HepG2 (cell line): Measurements from ENCODE around the gene OR52B4. TPM values are rescaled to one million over a fixed set of nuclear protein-coding genes. Genes with fewer than 3 reads are reported as not detected.

ENCODE experiments used
- ATAC-seq: fragments of 200-7000 bp; cut with Tn5 transposase; 3 replicates; pipeline ENCODE4 v1.9.1; 2020; ENCODE audit warnings: mild to moderate bottlenecking, moderate library complexity
- BruUV-seq: library from RNA; stranded (reverse); fragments of 400-500 nt; replicated peaks from 2 replicates; lab custom pipeline; 2021; lab: Mats Ljungman, UMichigan
- CTCF ChIA-PET: fragments of 300-600 bp; formaldehyde crosslinking; extraction: SDS; loops from one replicate; lab custom pipeline; 2021; ENCODE audit warnings: low total read pairs, inconsistent platforms, low intra/inter-chr PET ratio; lab: Yijun Ruan, JAX
- POLR2A ChIA-PET: fragments of 350-600 bp; sonication (Branson Sonifier 250); formaldehyde crosslinking; loops from one replicate; lab custom pipeline; 2020; ENCODE audit warnings: antibody characterized with exemption, inconsistent platforms; lab: Yijun Ruan, JAX
- DNase-seq: peaks from one replicate; pipeline ENCODE4 v3.0.0-alpha.2; 2015; ENCODE audit warnings: low spot score
- FAIRE-seq: peaks from 3 replicates; lab custom pipeline; 2011; peaks lifted over from hg19 to GRCh38; lab: Jason Lieb, UNC
- H2AFZ ChIP-seq: one replicate; pipeline ENCODE4 v1.6.1; 2011; ENCODE audit warnings: low read length, inconsistent platforms
- H3K27ac ChIP-seq: fragments of 300-600 bp; 3 replicates; pipeline ENCODE4 v1.8.0; 2011; ENCODE audit warnings: mixed run types, mild to moderate bottlenecking, mixed read lengths, low read length, inconsistent platforms; ENCODE audit not compliant: insufficient read depth; ENCODE audit errors: extremely low read length
- H3K27me3 ChIP-seq, 2 experiments: fragments of 200-600 bp in 1 of 2; 2 replicates in 1 of 2; 3 replicates in 1 of 2; pipeline versions ENCODE4 v1.6.0 to v1.8.0; 2011; ENCODE audit warnings: low read length in 2 of 2, mild to moderate bottlenecking in 2 of 2, moderate library complexity in 2 of 2, inconsistent platforms in 1 of 2; ENCODE audit not compliant: insufficient read depth in 2 of 2, control insufficient read depth in 1 of 2
- H3K36me3 ChIP-seq, 2 experiments: fragments of 200-600 bp in 1 of 2; replicated peaks in 1 of 2; 2 replicates in 1 of 2; 3 replicates in 1 of 2; pipeline versions ENCODE4 v1.5.1 to v1.8.0; 2011; ENCODE audit warnings: low read length in 2 of 2, inconsistent platforms in 1 of 2; ENCODE audit not compliant: insufficient read depth in 2 of 2, control insufficient read depth in 1 of 2
- H3K4me1 ChIP-seq: 2 replicates; pipeline ENCODE4 v1.5.1; 2012; ENCODE audit warnings: low read length, inconsistent platforms; ENCODE audit not compliant: insufficient read depth
- H3K4me2 ChIP-seq: 2 replicates; pipeline ENCODE4 v1.6.0; 2011; ENCODE audit warnings: low read depth, low read length, inconsistent platforms
- H3K4me3 ChIP-seq, 3 experiments: fragments of 200-600 bp in 1 of 3; sonication (generic), shearing (Covaris generic) in 1 of 3; replicated peaks in 1 of 3; 2 replicates each; pipeline ENCODE4 v1.5.1; 2011 to 2016; ENCODE audit warnings: low read length in 3 of 3, inconsistent platforms in 2 of 3, low read depth in 2 of 3, mild to moderate bottlenecking in 2 of 3, control low read depth in 1 of 3, mixed read lengths in 1 of 3; ENCODE audit not compliant: insufficient read depth in 1 of 3
- H3K79me2 ChIP-seq: one replicate; pipeline ENCODE4 v1.6.1; 2011; ENCODE audit warnings: low read length, inconsistent platforms; ENCODE audit not compliant: insufficient read depth
- H3K9ac ChIP-seq: 2 replicates; pipeline ENCODE4 v1.6.0; 2011; ENCODE audit warnings: mild to moderate bottlenecking, low read depth, low read length, inconsistent platforms; ENCODE audit not compliant: insufficient read depth
- H3K9me3 ChIP-seq: 2 replicates; pipeline ENCODE4 v1.5.1; 2012; ENCODE audit warnings: mild to moderate bottlenecking, low read length
- H4K20me1 ChIP-seq: 2 replicates; pipeline ENCODE4 v1.6.0; 2011; ENCODE audit warnings: inconsistent platforms, mild to moderate bottlenecking, low read length, moderate library complexity; ENCODE audit not compliant: insufficient read depth
- DMAP1 ChIP-seq: IDR thresholded peaks from 2 replicates; pipeline ENCODE4 v1.6.1; 2016
- FIP1L1 ChIP-seq: fragments of 200-400 bp; formaldehyde crosslinking; IDR thresholded peaks from 2 replicates; pipeline ENCODE4 v1.6.1; 2018; ENCODE audit warnings: low read depth, mild to moderate bottlenecking, low read length, moderate library complexity, borderline replicate concordance; ENCODE audit not compliant: insufficient read depth
- KDM4B ChIP-seq: sonication (generic); formaldehyde crosslinking; IDR thresholded peaks from 2 replicates; pipeline ENCODE4 v1.4.0; 2020; ENCODE audit warnings: missing genetic modification reagents
- KDM5A ChIP-seq: fragments of 200-600 bp; sonication (generic); IDR thresholded peaks from 2 replicates; pipeline ENCODE4 v1.7.0; 2018; ENCODE audit warnings: antibody characterized with exemption, mild to moderate bottlenecking, low read length, borderline replicate concordance
- KDM5B ChIP-seq: sonication (generic); formaldehyde crosslinking; IDR thresholded peaks from 2 replicates; pipeline ENCODE4 v1.4.0; 2020; ENCODE audit warnings: missing genetic modification reagents, mild to moderate bottlenecking, borderline replicate concordance
- MAFG ChIP-seq: sonication (generic); formaldehyde crosslinking; IDR thresholded peaks from 2 replicates; pipeline ENCODE4 v1.5.1; 2020; ENCODE audit warnings: mild to moderate bottlenecking, missing genetic modification reagents
- MAZ ChIP-seq, 2 experiments: sonication (generic) in 1 of 2; formaldehyde crosslinking in 1 of 2; IDR thresholded peaks; 2 replicates each; pipeline versions ENCODE4 v1.5.0 to v1.6.1; 2012 to 2020; ENCODE audit warnings: low read depth in 2 of 2, mild to moderate bottlenecking in 2 of 2, borderline replicate concordance in 1 of 2, improper control_type of control experiment in 1 of 2, low read length in 1 of 2, missing genetic modification reagents in 1 of 2, moderate library complexity in 1 of 2
- MTF1 ChIP-seq: sonication (generic); formaldehyde crosslinking; IDR thresholded peaks from 2 replicates; pipeline ENCODE4 v1.5.0; 2020; ENCODE audit warnings: missing genetic modification reagents
- NR2C2 ChIP-seq: sonication (generic); formaldehyde crosslinking; IDR thresholded peaks from 2 replicates; pipeline ENCODE4 v1.4.0; 2020; ENCODE audit warnings: missing genetic modification reagents, mild to moderate bottlenecking, moderate library complexity, borderline replicate concordance
- NR3C1 ChIP-seq: sonication (generic); formaldehyde crosslinking; IDR thresholded peaks from 2 replicates; pipeline ENCODE4 v1.4.0; 2020; ENCODE audit warnings: missing genetic modification reagents
- POLR2A ChIP-seq, 2 experiments: IDR thresholded peaks; 2 replicates each; pipeline ENCODE4 v1.6.1; 2011; ENCODE audit warnings: low read depth in 2 of 2, low read length in 2 of 2, mild to moderate bottlenecking in 1 of 2, moderate library complexity in 1 of 2; ENCODE audit not compliant: insufficient read depth in 1 of 2
- SIX4 ChIP-seq: sonication (generic); formaldehyde crosslinking; IDR thresholded peaks from 2 replicates; pipeline ENCODE4 v1.4.0; 2020; ENCODE audit warnings: missing genetic modification reagents
- ZC3H13 ChIP-seq: sonication (generic); formaldehyde crosslinking; IDR thresholded peaks from 2 replicates; pipeline ENCODE4 v1.8.1; 2023; ENCODE audit warnings: mild to moderate bottlenecking, missing genetic modification reagents, moderate library complexity
- ZMAT5 ChIP-seq: sonication (generic); formaldehyde crosslinking; IDR thresholded peaks from 2 replicates; pipeline ENCODE4 v1.5.0; 2020; ENCODE audit warnings: mild to moderate bottlenecking, low read depth, missing genetic modification reagents, borderline replicate concordance
- ZNF235 ChIP-seq: sonication (generic); formaldehyde crosslinking; IDR thresholded peaks from 2 replicates; pipeline ENCODE4 v1.8.1; 2023; ENCODE audit warnings: mild to moderate bottlenecking, missing genetic modification reagents, borderline replicate concordance
- ZNF256 ChIP-seq: sonication (generic); formaldehyde crosslinking; conservative IDR thresholded peaks from 2 replicates; pipeline ENCODE4 v1.4.0; 2020; ENCODE audit warnings: missing genetic modification reagents
- ZNF350 ChIP-seq: sonication (generic); formaldehyde crosslinking; IDR thresholded peaks from 2 replicates; pipeline ENCODE4 v1.4.0; 2020; ENCODE audit warnings: mild to moderate bottlenecking, low read depth, missing genetic modification reagents, borderline replicate concordance
- ZNF383 ChIP-seq: sonication (generic); formaldehyde crosslinking; IDR thresholded peaks from 2 replicates; pipeline ENCODE4 v1.4.0; 2020; ENCODE audit warnings: missing genetic modification reagents, mild to moderate bottlenecking, borderline replicate concordance
- ZNF501 ChIP-seq: sonication (generic); formaldehyde crosslinking; IDR thresholded peaks from 2 replicates; pipeline ENCODE4 v1.5.1; 2020; ENCODE audit warnings: mild to moderate bottlenecking, moderate library complexity, missing genetic modification reagents
- ZNF580 ChIP-seq: IDR thresholded peaks from 2 replicates; pipeline ENCODE4 v1.6.1; 2016; ENCODE audit warnings: low read depth, borderline replicate concordance
- ZNF891 ChIP-seq: sonication (generic); formaldehyde crosslinking; IDR thresholded peaks from 2 replicates; pipeline ENCODE4 v1.5.0; 2020; ENCODE audit warnings: mild to moderate bottlenecking, missing genetic modification reagents
- WGBS: methylation state at CpG from one replicate; pipeline ENCODE4 v1.1.6; 2017; ENCODE audit warnings: low lambda C conversion rate; 5-methylcytosine and 5-hydroxymethylcytosine counted together
- in situ Hi-C: cut with HindIII; loops from 2 replicates; pipeline ENCODE4 v1.10.0; 2017; ENCODE audit warnings: low pct_unique_long_range_greater_than_20kb; ENCODE audit not compliant: extremely low pct_ligation_motif_present
- intact Hi-C: fragments of 100-400 bp; cut with micrococcal nuclease; formaldehyde crosslinking; loops from one replicate; pipeline ENCODE4 v1.10.0; 2022; ENCODE audit not compliant: unreplicated experiment
- polyA plus RNA-seq, 8 experiments: library from polyadenylated mRNA; depleted of rRNA in 3 of 8; stranded (reverse) in 7 of 8; unstranded in 1 of 8; fragments of >200 nt; fragmentation: Illumina TruSeq in 4 of 8; extraction: Trizol in 4 of 8; gene quantifications; 2 replicates each; pipeline versions ENCODE4 v1.2.1 to v1.2.3, GENCODE V29; 2011 to 2016; ENCODE audit warnings: low read depth in 4 of 8, missing spikeins in 1 of 8, mixed read lengths in 1 of 8; ENCODE audit not compliant: insufficient read depth in 1 of 8
- total RNA-seq, 5 experiments: library from RNA; depleted of rRNA; stranded (reverse); fragments of >200 nt; fragmentation: Illumina TruSeq; extraction: Trizol; gene quantifications; 2 replicates each; pipeline ENCODE4 v1.2.3, GENCODE V29; 2016; ENCODE audit warnings: low read depth in 1 of 5

OR52B4 gene
- total and polyA plus RNA-seq, 2 of the 13 experiments (the other 11 are each of a cell fraction or from before 2014, with no cell fraction given): not detected

GRCh38 chr11:4393858-4394223 lies 25.7 kb upstream of the OR52B4 start (continued):
- TF ChIP-seq ZMAT5 (CRISPR knock-in tag): no peak
- no peak for TF ChIP-seq SIX4 (CRISPR knock-in tag)
- TF ChIP-seq FIP1L1: no peak
- no peak for TF ChIP-seq NR3C1
- no peak for TF ChIP-seq ZC3H13 (CRISPR knock-in tag)
- TF ChIP-seq ZNF383 (CRISPR knock-in tag): no peak
- TF ChIP-seq ZNF256 (CRISPR knock-in tag): no peak
- no peak for TF ChIP-seq MAFG

DNA sequence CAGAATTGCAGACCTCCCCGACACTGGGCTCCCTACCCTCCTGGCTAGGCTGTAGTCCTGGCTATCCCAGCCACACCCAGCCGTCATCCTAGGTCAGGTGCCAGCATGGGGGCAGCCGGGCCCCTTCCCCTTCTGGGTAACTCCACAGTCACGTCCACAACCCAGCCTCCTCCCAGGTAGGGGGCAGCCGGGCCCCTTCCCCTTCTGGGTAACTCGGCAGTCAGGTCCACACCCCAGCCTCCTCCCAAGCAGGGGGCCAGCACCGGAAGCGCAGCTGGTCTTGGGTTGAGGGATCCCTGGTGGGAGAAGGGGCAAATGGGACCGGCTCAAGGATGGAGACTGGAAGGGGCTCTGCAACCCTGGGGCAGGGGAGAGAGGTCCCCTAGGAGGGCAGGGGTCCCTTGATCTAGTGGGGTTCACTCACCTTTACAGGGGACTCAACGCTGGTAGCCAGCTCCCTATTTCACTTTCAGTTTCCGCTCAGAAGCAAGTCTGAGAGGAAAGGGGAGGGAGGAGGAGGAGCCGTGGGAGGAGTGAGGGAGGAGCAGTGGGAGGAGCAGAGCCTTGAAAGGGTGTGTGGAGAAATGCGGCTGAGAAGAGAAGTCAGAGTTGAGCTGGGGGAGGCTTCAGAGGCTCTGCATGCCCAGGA lies 25.1 kb upstream of the OR52B4 start, which contains the start of gene TRIM21:
Gene TRIM21 (minus strand): TSS at position 494 of the 649 bp plus-strand sequence. CDS start 3,293 bp downstream, outside the sequence.
- Histone ChIP-seq H3K9ac (peak within 1 kb of the TSS; percentile 67), H3K4me2 (peak within 1 kb of the TSS; percentile 78), H3K27ac (no peak within 1 kb of the TSS), H3K4me1 (peaks cover 11% of the 10 kb centered on the region), H3K36me3 (0 out of 5 replicates have a peak, but pooled peaks cover 0 to 7% of the 10 kb centered on the region in 2 experiments), H4K20me1 (no peaks in the 10 kb centered on the region), H3K79me2 (no peaks in the 10 kb centered on the region), H3K27me3 (no peaks in the 10 kb centered on the region; a peak in 1 of 5 replicates), H3K4me3 (peak within 1 kb of the TSS; percentile 64 to 82 (median 82)), H2AFZ (peak within 1 kb of the TSS; percentile 8), H3K9me3 (no peaks in the 10 kb centered on the region)
- ATAC-seq (peak; percentile 99), DNase-seq (peak; percentile 70), FAIRE-seq (peak; percentile 88)
- 0% methylated on average over 11 of the region's 13 CpGs for WGBS
- intact Hi-C loops: no loop called here
- ChIA-PET CTCF (no interaction called here), POLR2A (no interaction called here)
- BruUV-seq: TSS peak; percentile 60
- in situ Hi-C loops: no loop called here
- no peak for TF ChIP-seq KDM5A
- no peak for TF ChIP-seq MAZ (IDR thresholded peaks at IDR 0.05; ENCODE audit: borderline replicate concordance, low read depth, low read length)
- peak; percentile 68; the same call in 1 of the 2 replicates for TF ChIP-seq MAZ (CRISPR knock-in tag; IDR thresholded peaks at IDR 0.05; ENCODE audit: low read depth)
- TF ChIP-seq NR2C2 (CRISPR knock-in tag): no peak
- 0 out of 2 replicates have a peak, but pooled peaks have one; percentile 23 for TF ChIP-seq KDM5B (CRISPR knock-in tag)
- peak in 1 of 2 experiments; percentile 49; a peak in 2 of 4 replicates for TF ChIP-seq POLR2A (IDR thresholded peaks at IDR 0.05; ENCODE audit: insufficient read depth in 1 of 2, low read depth in 2 of 2, low read length in 2 of 2)
- TF ChIP-seq ZNF235 (CRISPR knock-in tag): no peak
- TF ChIP-seq KDM4B (CRISPR knock-in tag): no peak
- no peak for TF ChIP-seq ZNF580 (CRISPR knock-in tag)
- TF ChIP-seq ZNF891 (CRISPR knock-in tag): peak; percentile 50; the same call in 1 of the 2 replicates
- peak; percentile 46; the same call in 1 of the 2 replicates for TF ChIP-seq ZNF350 (CRISPR knock-in tag)
- TF ChIP-seq DMAP1 (CRISPR knock-in tag): peak; percentile 42; the same call in 1 of the 2 replicates
- TF ChIP-seq MTF1 (CRISPR knock-in tag): no peak
- TF ChIP-seq ZNF501 (CRISPR knock-in tag): peak; percentile 26; the same call in 1 of the 2 replicates
